ENCODE measurements around the gene CNGA3. TPM values are rescaled to one million over a fixed set of nuclear protein-coding genes. Genes with fewer than 3 reads are reported as not detected.

The CNGA3 gene
- total RNA-seq, 2 experiments from 2014 or later = not detected

DNA sequence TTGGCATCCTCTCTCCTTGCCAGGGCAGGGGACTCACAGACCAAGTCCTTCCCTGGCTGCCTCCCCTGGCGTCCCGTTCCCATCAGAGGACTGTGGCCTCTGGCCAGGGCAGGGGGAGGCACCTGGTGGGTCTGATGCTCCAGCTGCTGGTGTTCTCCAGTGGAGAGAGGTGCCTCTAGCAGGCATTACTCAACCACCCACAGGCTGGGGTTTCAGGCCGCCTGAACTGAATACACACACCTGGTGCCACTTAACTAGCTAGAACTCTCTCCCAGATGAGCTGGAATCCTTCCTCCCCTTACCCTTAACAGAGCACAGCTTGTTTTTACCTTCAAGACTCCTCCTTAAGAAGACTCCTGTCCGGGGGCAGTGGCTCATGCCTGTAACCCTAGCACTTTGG lies 37.7 kb upstream of the CNGA3 start:
- intact Hi-C loops (cut with micrococcal nuclease; ENCODE audit: unreplicated experiment) = no loop called here
- Histone ChIP-seq H3K27ac (ENCODE audit: low read depth, low read length, poor library complexity, severe bottlenecking) (no peak overlapping the region), H2AFZ (ENCODE audit: low read length) (no peak overlapping the region), H3K9me2 (ENCODE audit: insufficient read depth, low read length) (no peaks in the 10 kb centered on the region), H3K36me3 (ENCODE audit: insufficient read depth, low read length) (no peaks in the 10 kb centered on the region), H3K4me1 (ENCODE audit: insufficient read depth, low read length, poor library complexity, severe bottlenecking) (no peaks in the 10 kb centered on the region), H3K79me2 (ENCODE audit: insufficient read depth, low read depth, low read length) (no peaks in the 10 kb centered on the region), H4K20me1 (ENCODE audit: insufficient read depth, low read length) (no peaks in the 10 kb centered on the region), H3K4me3 (ENCODE audit: low read depth, low read length, poor library complexity, severe bottlenecking) (no peak overlapping the region), H3K4me2 (ENCODE audit: low read length) (no peak overlapping the region), H3K9me3 (ENCODE audit: low read length) (no peaks in the 10 kb centered on the region)
- no peak for DNase-seq (ENCODE audit: low spot score)
- BruUV-seq (replicated peaks) = no TSS peak
- TF ChIP-seq EZH2phosphoT487 (IDR thresholded peaks at IDR 0.05; ENCODE audit: borderline replicate concordance, low read depth, low read length) (no peak), CTCF (conservative IDR thresholded peaks at IDR 0.05; ENCODE audit: low read length) (no peak)
- CTCF ChIA-PET (ENCODE audit: unreplicated experiment) = no interaction called here
- POLR2A ChIA-PET = no interaction called here

GRCh38 chr2:98309580-98309979 lies 36.7 kb upstream of the CNGA3 start:
- no TSS peak for BruUV-seq (replicated peaks)
- Histone ChIP-seq H3K9me2 (ENCODE audit: insufficient read depth, low read length) (no peaks in the 10 kb centered on the region), H3K9me3 (ENCODE audit: low read length) (no peaks in the 10 kb centered on the region), H3K27ac (ENCODE audit: low read depth, low read length, poor library complexity, severe bottlenecking) (no peak overlapping the region), H3K36me3 (ENCODE audit: insufficient read depth, low read length) (no peaks in the 10 kb centered on the region), H3K4me2 (ENCODE audit: low read length) (no peak overlapping the region), H2AFZ (ENCODE audit: low read length) (no peak overlapping the region), H4K20me1 (ENCODE audit: insufficient read depth, low read length) (no peaks in the 10 kb centered on the region), H3K79me2 (ENCODE audit: insufficient read depth, low read depth, low read length) (no peaks in the 10 kb centered on the region), H3K4me1 (ENCODE audit: insufficient read depth, low read length, poor library complexity, severe bottlenecking) (no peaks in the 10 kb centered on the region), H3K4me3 (ENCODE audit: low read depth, low read length, poor library complexity, severe bottlenecking) (no peak overlapping the region)
- CTCF ChIA-PET (ENCODE audit: unreplicated experiment) = no interaction called here
- intact Hi-C loops (cut with micrococcal nuclease; ENCODE audit: unreplicated experiment) = no loop called here
- no peak for DNase-seq (ENCODE audit: low spot score)
- no peak for TF ChIP-seq CTCF (conservative IDR thresholded peaks at IDR 0.05; ENCODE audit: low read length)
- TF ChIP-seq EZH2phosphoT487 (IDR thresholded peaks at IDR 0.05; ENCODE audit: borderline replicate concordance, low read depth, low read length) = no peak
- POLR2A ChIA-PET = no interaction called here

- Histone ChIP-seq H3K4me3 (ENCODE audit: low read depth, low read length, poor library complexity, severe bottlenecking) (no peak overlapping the region), H3K9me2 (ENCODE audit: insufficient read depth, low read length) (no peaks in the 10 kb centered on the region), H3K9me3 (ENCODE audit: low read length) (no peaks in the 10 kb centered on the region), H3K4me2 (ENCODE audit: low read length) (no peak overlapping the region), H3K36me3 (ENCODE audit: insufficient read depth, low read length) (no peaks in the 10 kb centered on the region), H3K79me2 (ENCODE audit: insufficient read depth, low read depth, low read length) (no peaks in the 10 kb centered on the region), H3K4me1 (ENCODE audit: insufficient read depth, low read length, poor library complexity, severe bottlenecking) (no peaks in the 10 kb centered on the region), H2AFZ (ENCODE audit: low read length) (no peak overlapping the region), H4K20me1 (ENCODE audit: insufficient read depth, low read length) (no peaks in the 10 kb centered on the region), H3K27ac (ENCODE audit: low read depth, low read length, poor library complexity, severe bottlenecking) (no peak overlapping the region)
- ChIA-PET CTCF (ENCODE audit: unreplicated experiment) (no interaction called here), POLR2A (no interaction called here)
- intact Hi-C loops (cut with micrococcal nuclease; ENCODE audit: unreplicated experiment) = no loop called here
- no peak for DNase-seq (ENCODE audit: low spot score)
- TF ChIP-seq EZH2phosphoT487 (IDR thresholded peaks at IDR 0.05; ENCODE audit: borderline replicate concordance, low read depth, low read length) (no peak), CTCF (conservative IDR thresholded peaks at IDR 0.05; ENCODE audit: low read length) (no peak)
- no TSS peak for BruUV-seq (replicated peaks)
Measured at GRCh38 chr2:98310010-98310409, 36.2 kb upstream of the CNGA3 start.

All from OCI-LY7 (cell line).